Kidney (tissue), 14 donors: Measurements from ENCODE around the gene PTGR2. TPM values are rescaled to one million over a fixed set of nuclear protein-coding genes. Genes with fewer than 3 reads are reported as not detected.
A peak's percentile ranks its signal among the peaks of the same experiment; 100 is the strongest.

Experiments
- DNase-seq, 5 donors: peaks; one replicate each; pipeline ENCODE4 v3.0.0-alpha.2; 2013 to 2020
- FAIRE-seq: peaks from 2 replicates; lab custom pipeline; 2012; peaks lifted over from hg19 to GRCh38; lab: Jason Lieb, UNC
- H3K27ac ChIP-seq, 2 donors: one replicate each; pipeline ENCODE4 v1.7.0; 2013; ENCODE audit warnings: low read depth in 2 of 2, low read length in 2 of 2, inconsistent platforms in 1 of 2
- H3K27me3 ChIP-seq: one replicate; pipeline ENCODE4 v1.7.1; 2013; ENCODE audit warnings: low read length, inconsistent platforms; ENCODE audit not compliant: control insufficient read depth, insufficient read depth
- H3K36me3 ChIP-seq, 3 donors: one replicate each; pipeline versions ENCODE4 v1.7.0 to v1.7.1; 2013; ENCODE audit warnings: low read length in 3 of 3, control low read depth in 1 of 3, inconsistent platforms in 1 of 3; ENCODE audit not compliant: insufficient read depth in 3 of 3, control insufficient read depth in 2 of 3
- H3K4me1 ChIP-seq, 3 donors: one replicate each; pipeline versions ENCODE4 v1.7.0 to v1.7.1; 2013; ENCODE audit warnings: low read length in 3 of 3, inconsistent platforms in 1 of 3, low read depth in 1 of 3; ENCODE audit not compliant: control insufficient read depth in 2 of 3, insufficient read depth in 2 of 3
- H3K4me3 ChIP-seq, 3 donors: one replicate each; pipeline versions ENCODE4 v1.7.0 to v1.8.1; 2013; ENCODE audit warnings: low read length in 3 of 3, control low read depth in 1 of 3, inconsistent platforms in 1 of 3
- H3K9ac ChIP-seq, 3 donors: one replicate each; pipeline versions ENCODE4 v1.7.0 to v1.7.1; 2013; ENCODE audit warnings: low read length in 3 of 3, control low read depth in 1 of 3, inconsistent platforms in 1 of 3
- H3K9me3 ChIP-seq, 3 donors: one replicate each; pipeline versions ENCODE4 v1.7.0 to v1.7.1; 2013; ENCODE audit warnings: low read length in 3 of 3, control low read depth in 1 of 3, inconsistent platforms in 1 of 3; ENCODE audit not compliant: control insufficient read depth in 2 of 3, insufficient read depth in 1 of 3
- CTCF ChIP-seq: IDR thresholded peaks from 3 replicates; pipeline ENCODE4 v1.5.1; 2012; ENCODE audit warnings: mild to moderate bottlenecking, moderate library complexity, borderline replicate concordance; ENCODE audit not compliant: insufficient read depth; ENCODE audit errors: extremely low read depth
- intact Hi-C: fragments of 100-400 bp; cut with DNase I; formaldehyde crosslinking; loops from one replicate; pipeline ENCODE4 v1.11.1; 2022
- polyA plus RNA-seq: library from polyadenylated mRNA; stranded (reverse); fragments of 350-450 nt; fragmentation: Illumina TruSeq; extraction: RNeasy Lipid Tissue Mini Kit (QIAGEN cat#74804); gene quantifications from one replicate; pipeline ENCODE4 v1.2.3, GENCODE V29; 2014; ENCODE audit warnings: low read depth, low replicate concordance; ENCODE audit not compliant: insufficient read depth
- total RNA-seq: library from RNA; stranded (reverse); fragmentation: NEBNext Ultra II Directional; extraction: Animal tissue kit (Norgen Biotek cat#: 25700); gene quantifications from one replicate; pipeline ENCODE4 v1.2.1, GENCODE V29; 2021
- donor health status: control.
- donor health status: control.
- donor health status: control.
- donor health status: control.
- donor health status: control.
- donor health status: DM: yes; HTN: yes; CAD: no.
- donor health status: Normal renal cell carcinoma (clear cell type).

Gene PTGR2
- total and polyA plus RNA-seq, 2 donors from 2014 or later: 20.5 to 24.4 TPM

GRCh38 chr14:73886449-73887317 lies 35.1 kb downstream of the PTGR2 start, which contains the start of gene ZNF410:
TSS of gene ZNF410 (plus strand) at chr14:73886859. CDS start at chr14:73892176, 5,317 bp downstream.
- Histone ChIP-seq H3K9me3 (no peaks in the 10 kb centered on the region), H3K4me3 (peak within 1 kb of the TSS; percentile 89 to 96 (median 92)), H3K36me3 (no peaks in the 10 kb centered on the region), H3K27ac (peak within 1 kb of the TSS; percentile 97), H3K4me1 (no peaks in the 10 kb centered on the region), H3K27me3 (no peaks in the 10 kb centered on the region), H3K9ac (peak within 1 kb of the TSS; percentile 86 to 98 (median 96))
- DNase-seq (peak; percentile 95 to 98 (median 97)), FAIRE-seq (peak; percentile 61)
- no peak for TF ChIP-seq CTCF
- intact Hi-C loops: no loop called here

GRCh38 chr14:73887318-73887616 lies 35.6 kb downstream of the PTGR2 start:
- TF ChIP-seq CTCF: no peak
- H3K4me3 ChIP-seq: peak overlapping the region; percentile 89 to 96 (median 92)
- no peaks in the 10 kb centered on the region for H3K4me1 ChIP-seq
- H3K36me3 ChIP-seq: no peaks in the 10 kb centered on the region
- no peak for FAIRE-seq
- intact Hi-C loops: no loop called here
- H3K27me3 ChIP-seq: no peaks in the 10 kb centered on the region
- no peak for DNase-seq
- no peaks in the 10 kb centered on the region for H3K9me3 ChIP-seq
- H3K9ac ChIP-seq: peak overlapping the region; percentile 86 to 98 (median 96)
- peak overlapping the region; percentile 97 for H3K27ac ChIP-seq

- Histone ChIP-seq H3K9ac (peak overlapping the region; percentile 19 to 98 (median 96)), H3K9me3 (no peaks in the 10 kb centered on the region), H3K27me3 (no peaks in the 10 kb centered on the region), H3K36me3 (no peaks in the 10 kb centered on the region), H3K4me3 (peak overlapping the region; percentile 89 to 96 (median 92)), H3K27ac (peak overlapping the region in 1 of 2 donors; percentile 97), H3K4me1 (no peaks in the 10 kb centered on the region)
- no peak for FAIRE-seq
- DNase-seq: no peak
- TF ChIP-seq CTCF: no peak
- intact Hi-C loops: no loop called here
These were observed 36.2 kb downstream of the PTGR2 start for GRCh38 chr14:73887694-73888459.
